HG03103 (cell line): ENCODE measurements around the gene GNAS.

Source experiments
- ATAC-seq: cut with Tn5 transposase; IDR thresholded peaks from one replicate; pipeline ENCODE4 v1.9.1; 2021; ENCODE audit warnings: low read depth; ENCODE audit not compliant: unreplicated experiment

The GNAS gene

GRCh38 chr20:58894652-58895447 is 42.3 kb downstream of the GNAS start:
- no peak for ATAC-seq

- ATAC-seq, result no peak
Measured at GRCh38 chr20:58895448-58896180, 43.1 kb downstream of the GNAS start.

GRCh38 chr20:58896820-58897219 is 44.3 kb downstream of the GNAS start:
- no peak for ATAC-seq

- ATAC-seq, result no peak
Measured at GRCh38 chr20:58897488-58897887, 45.0 kb downstream of the GNAS start.

- no peak for ATAC-seq
Measured at GRCh38 chr20:58898629-58899408, 46.3 kb downstream of the GNAS start.

GRCh38 chr20:58899512-58899911 is 47.0 kb downstream of the GNAS start:
- ATAC-seq, result no peak

- ATAC-seq, result no peak
Measured at GRCh38 chr20:58900397-58900796, 47.9 kb downstream of the GNAS start.

- no peak for ATAC-seq
Measured at GRCh38 chr20:58901488-58902402, 49.2 kb downstream of the GNAS start.

- ATAC-seq, result no peak
Measured at GRCh38 chr20:58903614-58904013, 51.1 kb downstream of the GNAS start.

GRCh38 chr20:58905236-58905635 is 52.7 kb downstream of the GNAS start:
- no peak for ATAC-seq

- ATAC-seq, result no peak
Measured at GRCh38 chr20:58906111-58906510, 53.6 kb downstream of the GNAS start.

GRCh38 chr20:58906894-58907293 is 54.4 kb downstream of the GNAS start:
- no peak for ATAC-seq

- ATAC-seq, result peak; percentile 82
Measured at GRCh38 chr20:58907320-58908137, 55.0 kb downstream of the GNAS start.

GRCh38 chr20:58908221-58908620 is 55.7 kb downstream of the GNAS start:
- ATAC-seq, result no peak

- ATAC-seq, result no peak
Measured at GRCh38 chr20:58908941-58909340, 56.4 kb downstream of the GNAS start.

- no peak for ATAC-seq
Measured at GRCh38 chr20:58909585-58909984, 57.1 kb downstream of the GNAS start.

GRCh38 chr20:58910473-58910872 is 58.0 kb downstream of the GNAS start:
- ATAC-seq, result no peak

- ATAC-seq, result no peak
Measured at GRCh38 chr20:58911309-58911708, 58.8 kb downstream of the GNAS start.

- no peak for ATAC-seq
Measured at GRCh38 chr20:58911970-58912369, 59.5 kb downstream of the GNAS start.
